Neural cell (in vitro differentiated cells): Measurements from ENCODE around the gene NUDT1. TPM values are rescaled to one million over a fixed set of nuclear protein-coding genes. Genes with fewer than 3 reads are reported as not detected.
A peak's percentile ranks its signal among the peaks of the same experiment; 100 is the strongest.

Source experiments
- H2AFZ ChIP-seq: fragments of 200-600, 300-800 bp; sonication (generic), shearing (Covaris generic); 2 replicates; pipeline ENCODE4 v1.6.0; 2014; ENCODE audit warnings: low read depth, mild to moderate bottlenecking, antibody characterized with exemption, low read length, moderate library complexity
- H3F3A ChIP-seq: fragments of 200-600 bp; shearing (Covaris generic); 2 replicates; pipeline ENCODE4 v1.6.1; 2016; ENCODE audit warnings: mild to moderate bottlenecking, moderate library complexity, mixed read lengths, antibody characterized with exemption, low read length; ENCODE audit not compliant: insufficient read depth, poor library complexity, severe bottlenecking
- H3K27ac ChIP-seq: fragments of 200-600, 300-800 bp; sonication (generic), shearing (Covaris generic); 2 replicates; pipeline ENCODE4 v1.5.1; 2014; ENCODE audit warnings: mild to moderate bottlenecking, low read length, moderate library complexity
- H3K27me3 ChIP-seq: fragments of 300-800, 200-600 bp; sonication (generic), shearing (Covaris generic); 2 replicates; pipeline ENCODE4 v1.6.0; 2014; ENCODE audit warnings: mild to moderate bottlenecking, low read depth, low read length, moderate library complexity; ENCODE audit not compliant: insufficient read depth
- H3K36me3 ChIP-seq: fragments of 300-800, 200-600 bp; sonication (generic), shearing (Covaris generic); 2 replicates; pipeline ENCODE4 v1.5.1; 2014; ENCODE audit warnings: mild to moderate bottlenecking, antibody characterized with exemption, low read length, moderate library complexity; ENCODE audit not compliant: insufficient read depth
- H3K4me2 ChIP-seq: fragments of 300-800, 200-600 bp; sonication (generic), shearing (Covaris generic); 2 replicates; pipeline ENCODE4 v1.6.0; 2014; ENCODE audit warnings: mild to moderate bottlenecking, low read length
- H3K4me3 ChIP-seq: fragments of 300-800, 200-600 bp; sonication (generic), shearing (Covaris generic); 2 replicates; pipeline ENCODE4 v1.5.1; 2014; ENCODE audit warnings: mild to moderate bottlenecking, low read length, moderate library complexity
- H3K79me2 ChIP-seq: fragments of 200-600 bp; shearing (Covaris generic); replicated peaks from 2 replicates; pipeline ENCODE4 v1.6.0; 2014; ENCODE audit warnings: mild to moderate bottlenecking, low read length, moderate library complexity; ENCODE audit not compliant: insufficient read depth
- H3K9ac ChIP-seq: fragments of 300-800, 200-600 bp; sonication (generic), shearing (Covaris generic); 2 replicates; pipeline ENCODE4 v1.6.1; 2016; ENCODE audit warnings: mild to moderate bottlenecking, low read length, mixed read lengths
- H3K9me2 ChIP-seq: fragments of 200-600 bp; shearing (Covaris generic); 2 replicates; pipeline ENCODE4 v1.6.1; 2016; ENCODE audit warnings: mild to moderate bottlenecking, low read length, mixed read lengths; ENCODE audit not compliant: insufficient read depth
- H3K9me3 ChIP-seq: fragments of 200-600, 300-800 bp; sonication (generic), shearing (Covaris generic); 2 replicates; pipeline ENCODE4 v1.6.1; 2016; ENCODE audit warnings: mild to moderate bottlenecking, mixed run types, low read length, moderate library complexity, mixed read lengths
- H4K20me1 ChIP-seq: fragments of 200-600 bp; shearing (Covaris generic); 2 replicates; pipeline ENCODE4 v1.6.1; 2016; ENCODE audit warnings: mild to moderate bottlenecking, mixed run types; ENCODE audit not compliant: insufficient read depth
- CTCF ChIP-seq: fragments of 450-650 bp; IDR thresholded peaks from 2 replicates; pipeline ENCODE4 v1.5.1; 2014; ENCODE audit warnings: antibody characterized with exemption, mild to moderate bottlenecking, moderate library complexity; ENCODE audit not compliant: poor library complexity, severe bottlenecking
- EP300 ChIP-seq: fragments of 450-650 bp; conservative IDR thresholded peaks from 2 replicates; pipeline ENCODE4 v1.6.1; 2014; ENCODE audit warnings: antibody characterized with exemption, mild to moderate bottlenecking, moderate library complexity; ENCODE audit not compliant: poor library complexity, severe bottlenecking
- EZH2 ChIP-seq: fragments of 200-600, 300-800 bp; shearing (Covaris generic), sonication (generic); IDR thresholded peaks from 2 replicates; pipeline ENCODE4 v1.6.1; 2014; ENCODE audit warnings: antibody characterized with exemption, low read length, borderline replicate concordance, mild to moderate bottlenecking; ENCODE audit not compliant: insufficient read depth, poor library complexity, severe bottlenecking
- MXI1 ChIP-seq: fragments of 450-650 bp; conservative IDR thresholded peaks from 2 replicates; pipeline ENCODE4 v1.6.1; 2014; ENCODE audit warnings: antibody characterized with exemption, mild to moderate bottlenecking; ENCODE audit not compliant: poor library complexity, severe bottlenecking
- POLR2AphosphoS5 ChIP-seq: IDR thresholded peaks from 2 replicates; pipeline ENCODE4 v1.6.1; 2012
- RAD21 ChIP-seq: fragments of 450-650 bp; conservative IDR thresholded peaks from 2 replicates; pipeline ENCODE4 v1.6.1; 2014; ENCODE audit warnings: antibody characterized with exemption, mild to moderate bottlenecking, moderate library complexity
- REST ChIP-seq: IDR thresholded peaks from 2 replicates; pipeline ENCODE4 v1.6.1; 2012; ENCODE audit warnings: borderline replicate concordance
- SMC3 ChIP-seq: fragments of 450-650 bp; conservative IDR thresholded peaks from 2 replicates; pipeline ENCODE4 v1.6.1; 2014; ENCODE audit warnings: antibody characterized with exemption, mild to moderate bottlenecking, moderate library complexity; ENCODE audit not compliant: poor library complexity
- TAF1 ChIP-seq: IDR thresholded peaks from 2 replicates; pipeline ENCODE4 v1.6.1; 2012; ENCODE audit warnings: low read depth
- polyA plus RNA-seq: library from polyadenylated mRNA; depleted of rRNA; stranded (reverse); fragments of >200 nt; gene quantifications from 2 replicates; pipeline ENCODE4 v1.2.3, GENCODE V29; 2014

The NUDT1 gene
- polyA plus RNA-seq, 1 donor from 2014 or later = 67.8 TPM

GRCh38 chr7:2239242-2239641 lies 2.8 kb upstream of the NUDT1 start:
- Histone ChIP-seq H4K20me1 (no peaks in the 10 kb centered on the region), H3K27me3 (no peaks in the 10 kb centered on the region), H3K9me2 (no peaks in the 10 kb centered on the region), H3K4me2 (no peak overlapping the region), H2AFZ (no peak overlapping the region), H3K4me3 (no peak overlapping the region), H3F3A (no peaks in the 10 kb centered on the region), H3K36me3 (no peaks in the 10 kb centered on the region), H3K9ac (no peak overlapping the region), H3K79me2 (peaks cover 18% of the 10 kb centered on the region), H3K27ac (no peak overlapping the region), H3K9me3 (no peaks in the 10 kb centered on the region)
- TF ChIP-seq SMC3 (no peak), MXI1 (no peak), REST (no peak), RAD21 (no peak), POLR2AphosphoS5 (no peak), EZH2 (no peak), EP300 (no peak), CTCF (no peak), TAF1 (no peak)

- Histone ChIP-seq H3K27ac (no peak overlapping the region), H2AFZ (peak overlapping the region; percentile 91), H3K4me2 (peak overlapping the region; percentile 82), H3K4me3 (peak overlapping the region; percentile 88), H3K9ac (peak overlapping the region; percentile 80), H3K9me2 (no peaks in the 10 kb centered on the region), H3F3A (no peaks in the 10 kb centered on the region), H3K79me2 (peaks cover 18% of the 10 kb centered on the region), H3K36me3 (no peaks in the 10 kb centered on the region), H3K27me3 (no peaks in the 10 kb centered on the region), H4K20me1 (no peaks in the 10 kb centered on the region), H3K9me3 (no peaks in the 10 kb centered on the region)
- TF ChIP-seq TAF1 (no peak), EZH2 (no peak), REST (no peak), POLR2AphosphoS5 (no peak), MXI1 (no peak), SMC3 (no peak), CTCF (no peak), EP300 (no peak), RAD21 (no peak)
Observed at GRCh38 chr7:2242541-2243429, 759 bp downstream of the NUDT1 start.
